Measurements from ENCODE around the gene RCOR1.
"Not testable (repeated sequence)": the region's sequence is repeated elsewhere in the genome, so short reads cannot be mapped to it uniquely, and the experiment has no call there.

Gene RCOR1

GRCh38 chr14:102593825-102594137 lies 1.3 kb downstream of the RCOR1 start:
- no peak for DNase-seq

GRCh38 chr14:102594514-102595175 lies 2.2 kb downstream of the RCOR1 start:
- no peak for DNase-seq

GRCh38 chr14:102601378-102601925 lies 9.0 kb downstream of the RCOR1 start:
- no peak for DNase-seq

GRCh38 chr14:102602421-102603292 lies 10.2 kb downstream of the RCOR1 start:
- no peak for DNase-seq

- no peak for DNase-seq
Measured at GRCh38 chr14:102603293-102603907, 11.0 kb downstream of the RCOR1 start.

GRCh38 chr14:102604183-102604582 lies 11.7 kb downstream of the RCOR1 start:
- no peak for DNase-seq

- no peak for DNase-seq
Measured at GRCh38 chr14:102605029-102605428, 12.6 kb downstream of the RCOR1 start.

GRCh38 chr14:102606296-102606695 lies 13.8 kb downstream of the RCOR1 start:
- DNase-seq, result no peak

GRCh38 chr14:102608064-102608446 lies 15.6 kb downstream of the RCOR1 start:
- DNase-seq, result no peak

- DNase-seq, result no peak
Measured at GRCh38 chr14:102610968-102611811, 18.7 kb downstream of the RCOR1 start.

GRCh38 chr14:102616318-102616717 lies 23.9 kb downstream of the RCOR1 start:
- DNase-seq, result no peak

GRCh38 chr14:102616799-102617198 lies 24.4 kb downstream of the RCOR1 start:
- no peak for DNase-seq

- DNase-seq, result not testable (repeated sequence)
Measured at GRCh38 chr14:102619012-102619411, 26.6 kb downstream of the RCOR1 start.

- DNase-seq, result no peak
Measured at GRCh38 chr14:102620413-102620812, 28.0 kb downstream of the RCOR1 start.

- no peak for DNase-seq
Measured at GRCh38 chr14:102622262-102622885, 29.9 kb downstream of the RCOR1 start.

GRCh38 chr14:102624666-102625065 lies 32.2 kb downstream of the RCOR1 start:
- DNase-seq, result no peak

- no peak for DNase-seq
Measured at GRCh38 chr14:102625564-102626296, 33.3 kb downstream of the RCOR1 start.

GRCh38 chr14:102626530-102626929 lies 34.1 kb downstream of the RCOR1 start:
- no peak for DNase-seq

- DNase-seq, result no peak
Measured at GRCh38 chr14:102629011-102629444, 36.6 kb downstream of the RCOR1 start.

- DNase-seq, result no peak
Measured at GRCh38 chr14:102629808-102630350, 37.4 kb downstream of the RCOR1 start.

GRCh38 chr14:102630405-102630804 lies 38.0 kb downstream of the RCOR1 start:
- DNase-seq, result no peak

Measured in right hindlimb (tissue), 1 donor.